ENCODE data around the gene SLC16A1.
"Not testable (repeated sequence)": the region's sequence is repeated elsewhere in the genome, so short reads cannot be mapped to it uniquely, and the experiment has no call there.

The SLC16A1 gene

DNA sequence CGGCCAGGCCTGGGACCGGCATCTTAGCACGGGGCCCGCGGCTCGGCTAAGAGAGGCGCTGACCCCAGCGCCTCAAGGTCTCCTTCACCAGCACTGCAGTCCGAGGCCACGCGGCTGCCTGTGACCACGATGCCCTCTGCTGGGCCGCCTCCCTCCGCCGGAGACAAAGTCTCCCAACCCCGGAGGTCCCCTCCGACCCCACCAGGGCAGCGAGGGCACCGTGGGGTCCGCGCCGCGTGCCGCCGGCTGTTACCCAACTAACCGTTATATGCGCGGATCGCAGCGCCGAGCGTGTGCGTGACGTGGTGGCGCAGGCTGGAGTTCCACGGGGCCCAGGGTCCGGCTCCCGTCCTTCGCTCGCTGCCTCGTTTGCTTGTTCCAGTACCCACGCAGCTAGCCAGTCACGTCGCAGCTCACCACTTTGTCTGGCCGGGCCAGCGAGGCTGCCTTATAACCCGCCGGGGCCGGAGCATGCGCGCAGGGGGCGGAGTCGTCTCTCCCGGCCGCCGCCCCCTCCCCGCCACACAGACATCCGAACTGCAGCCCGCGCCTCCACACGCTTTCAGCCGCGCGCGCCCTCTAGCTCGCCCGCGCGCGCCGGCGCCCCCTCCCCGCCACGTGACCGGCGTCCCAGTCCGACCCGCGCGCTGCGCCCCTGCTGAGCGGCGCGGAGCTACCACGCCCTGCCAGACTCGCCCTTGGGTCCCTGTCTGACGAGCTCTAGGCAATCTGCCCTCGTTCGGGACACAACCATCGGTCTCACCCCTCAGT, at the start of gene SLC16A1:
SLC16A1 (minus strand) TSS at position 424 of the 771 bp plus-strand sequence. CDS start 26,888 bp downstream, outside the sequence.
- peak; percentile 45 to 98 (median 91) for DNase-seq

- no peak for DNase-seq
Observed at GRCh38 chr1:113003751-113004690, 48.0 kb upstream of the SLC16A1 start.

DNA sequence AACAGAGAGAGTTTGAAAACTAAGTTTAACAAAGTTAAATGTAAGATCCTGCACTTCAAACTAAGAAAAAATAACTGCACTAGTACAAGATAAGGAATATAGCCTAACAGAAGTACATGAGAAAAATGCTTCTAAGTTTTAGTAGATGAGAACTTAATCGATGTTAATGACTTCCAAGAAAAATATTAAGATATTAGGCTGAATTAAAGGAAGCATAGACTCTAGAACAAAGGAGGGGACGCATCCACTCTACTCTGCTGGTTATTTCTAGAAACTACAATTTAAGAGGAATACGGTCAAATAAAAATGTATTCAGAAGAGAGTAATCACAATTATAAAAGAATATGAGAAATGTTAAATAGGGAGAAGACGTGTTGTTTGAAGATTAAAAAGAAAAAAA, 46.3 kb upstream of the SLC16A1 start:
- no peak for DNase-seq

GRCh38 chr1:112998592-112999235, 42.7 kb upstream of the SLC16A1 start:
- peak in 5 of 14 donors; percentile 11 to 32 (median 17) for DNase-seq

DNA sequence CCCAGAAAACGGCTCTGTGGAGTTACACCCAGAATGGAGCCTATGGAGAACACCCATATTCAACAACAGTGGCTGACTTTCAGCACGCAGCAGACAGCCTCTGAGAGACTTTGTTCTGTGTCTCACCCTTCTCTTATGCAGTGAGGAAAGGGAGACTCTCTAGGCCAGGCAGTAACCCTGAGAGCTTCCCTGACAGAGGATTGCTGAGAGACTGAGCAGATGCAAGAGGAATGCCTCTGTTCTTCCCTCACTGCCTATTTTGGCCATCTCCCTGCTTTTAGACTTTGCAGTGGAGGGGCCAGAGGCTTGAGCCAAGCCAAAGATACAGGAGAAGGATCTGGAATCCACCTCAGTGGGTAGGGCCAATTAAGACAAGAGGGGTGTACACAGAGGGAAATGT, 41.8 kb upstream of the SLC16A1 start:
- DNase-seq, result peak in 1 of 14 donors; percentile 8

- no peak for DNase-seq
Observed at GRCh38 chr1:112995890-112996289, 39.9 kb upstream of the SLC16A1 start.

DNA sequence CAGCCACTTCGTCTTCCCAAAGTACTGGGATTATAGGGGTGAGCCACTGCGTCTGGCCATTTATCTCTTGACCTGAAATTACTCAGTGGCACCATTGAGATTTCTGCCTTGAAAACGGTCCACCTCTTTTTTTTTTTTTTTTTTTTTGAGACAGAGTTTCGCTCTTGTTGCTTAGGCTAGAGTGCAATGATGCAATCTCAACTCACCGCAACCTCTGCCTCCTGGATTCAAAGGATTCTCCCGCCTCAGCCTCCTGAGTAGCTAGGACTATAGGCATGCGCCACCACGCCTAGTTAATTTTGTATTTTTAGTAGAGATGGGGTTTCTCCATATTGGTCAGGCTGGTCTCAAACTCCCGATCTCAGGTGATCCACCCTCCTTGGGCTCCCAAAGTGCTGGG, 39.0 kb upstream of the SLC16A1 start:
- not testable (repeated sequence) for DNase-seq

GRCh38 chr1:112992780-112993179, 36.8 kb upstream of the SLC16A1 start:
- DNase-seq, result no peak

GRCh38 chr1:112991402-112992120, 35.6 kb upstream of the SLC16A1 start:
- DNase-seq, result no peak

DNA sequence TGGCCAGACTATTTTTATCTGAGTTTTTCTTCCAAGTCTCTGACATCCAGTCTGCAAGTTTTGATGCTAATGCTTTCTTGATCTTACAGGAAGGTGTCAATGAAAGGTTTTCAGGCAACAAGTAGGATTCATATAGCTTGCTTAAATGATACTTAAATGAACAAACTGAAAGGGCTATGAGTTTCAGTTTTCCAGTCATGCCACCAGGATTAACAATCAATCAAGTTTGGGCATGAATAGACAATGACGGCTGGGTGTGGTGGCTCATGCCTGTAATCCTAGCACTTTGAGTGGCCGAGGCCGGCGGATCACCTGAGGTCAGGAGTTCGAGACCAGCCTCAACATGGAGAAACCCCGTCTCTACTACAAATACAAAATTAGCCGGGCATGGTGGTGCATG, 34.3 kb upstream of the SLC16A1 start:
- no peak for DNase-seq

GRCh38 chr1:112988367-112988766, 32.4 kb upstream of the SLC16A1 start:
- no peak for DNase-seq

DNA sequence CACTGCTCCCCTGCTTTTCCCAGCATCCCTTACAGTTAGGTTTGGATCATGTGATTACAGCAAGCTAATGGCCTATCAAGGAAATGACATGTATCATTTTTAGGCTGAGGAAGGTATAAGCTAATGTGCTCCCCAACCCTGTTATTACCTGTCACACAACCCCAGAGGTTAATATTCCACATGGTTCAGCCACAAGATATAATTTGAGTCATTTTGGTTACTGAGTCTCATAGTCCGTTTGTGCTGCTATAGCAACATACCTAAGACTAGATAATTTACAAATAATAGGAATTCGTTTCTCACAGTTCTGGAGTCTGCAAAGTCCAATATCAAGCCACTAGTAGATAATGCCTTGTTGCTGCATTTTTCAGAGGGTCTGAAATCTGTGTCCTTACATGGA, 29.1 kb upstream of the SLC16A1 start:
- no peak for DNase-seq

DNA sequence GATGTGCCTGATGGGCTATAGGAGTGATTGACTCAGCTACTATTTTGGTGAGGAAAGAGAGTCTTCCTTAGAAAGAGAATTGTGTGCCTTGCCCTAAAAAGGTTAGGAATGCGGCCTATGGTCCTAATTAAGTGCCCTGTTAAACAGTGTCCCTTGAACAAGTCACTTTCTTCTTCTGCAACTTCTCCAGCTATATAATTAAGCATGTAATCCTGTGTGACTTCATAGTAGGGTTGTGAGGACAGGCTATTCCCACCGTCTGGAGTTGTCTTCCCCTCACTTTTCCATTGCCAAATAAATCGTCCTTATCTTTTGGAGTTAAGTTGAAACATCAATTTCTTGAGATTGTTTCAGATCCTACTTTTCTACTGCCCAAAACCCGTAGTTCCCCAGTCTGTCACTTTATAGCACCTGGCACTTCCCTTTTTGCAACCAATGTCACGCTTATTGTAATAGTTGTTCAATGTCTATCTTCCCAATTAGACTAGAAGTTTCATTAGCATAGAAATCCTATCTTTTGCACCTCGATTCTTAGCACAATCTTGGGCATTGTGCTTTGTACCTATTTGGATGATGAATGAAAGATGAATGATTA, 27.6 kb upstream of the SLC16A1 start:
- no peak for DNase-seq

DNA sequence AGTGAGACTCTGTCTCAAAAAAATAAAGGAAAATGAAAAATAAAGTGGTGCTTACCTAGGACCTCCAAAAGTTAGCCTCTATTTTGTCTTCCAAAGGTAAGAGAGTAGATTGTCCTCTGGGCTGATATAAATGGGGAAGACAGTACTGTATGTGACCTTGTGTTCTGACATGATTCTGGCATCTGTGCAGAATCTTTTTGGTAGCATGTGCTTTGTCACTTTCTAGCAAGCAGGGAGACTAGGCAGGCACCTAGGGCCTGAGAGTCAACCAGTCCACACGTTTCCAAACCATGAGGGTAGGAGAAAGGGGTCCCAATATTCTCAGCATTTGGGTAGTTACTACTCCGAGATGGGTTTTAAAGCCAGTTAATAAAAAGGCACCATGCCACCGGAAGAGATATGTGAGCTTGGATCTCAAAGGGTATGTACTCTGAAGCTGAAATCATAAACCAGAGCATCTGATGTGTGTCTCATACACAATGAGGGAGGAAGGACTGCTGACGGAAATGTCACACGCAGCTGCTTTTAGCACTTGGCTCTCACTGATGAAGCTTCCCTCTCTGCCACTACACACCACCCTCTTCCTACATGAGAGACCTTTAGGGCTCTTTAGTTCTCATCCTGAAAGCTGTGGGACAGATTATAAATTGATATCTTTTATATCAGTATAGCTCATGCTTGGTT, 27.0 kb upstream of the SLC16A1 start:
- DNase-seq, result no peak

DNA sequence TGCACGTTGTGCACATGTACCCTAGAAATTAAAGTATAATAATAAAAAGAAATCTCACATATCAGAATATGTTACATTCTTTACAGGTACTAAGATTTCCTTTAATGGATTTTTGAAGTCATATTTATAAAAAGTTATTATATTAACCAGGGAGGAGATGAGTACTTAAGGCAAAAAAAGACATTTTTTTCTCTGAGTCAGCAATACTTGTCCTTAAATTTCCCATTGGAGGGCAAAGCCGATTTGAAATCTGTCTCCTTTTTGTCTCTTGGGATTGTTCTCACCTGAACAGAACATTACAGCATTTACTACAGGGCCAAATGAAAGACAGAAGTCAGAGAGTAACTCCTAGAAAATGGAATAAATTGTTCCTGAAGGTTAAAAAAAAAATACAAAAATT, 26.3 kb upstream of the SLC16A1 start:
- DNase-seq, result no peak

GRCh38 chr1:112981834-112982233, 25.8 kb upstream of the SLC16A1 start:
- not testable (repeated sequence) for DNase-seq

GRCh38 chr1:112981426-112981825, 25.4 kb upstream of the SLC16A1 start:
- no peak for DNase-seq

GRCh38 chr1:112975336-112975735, 19.3 kb upstream of the SLC16A1 start:
- DNase-seq, result no peak

DNA sequence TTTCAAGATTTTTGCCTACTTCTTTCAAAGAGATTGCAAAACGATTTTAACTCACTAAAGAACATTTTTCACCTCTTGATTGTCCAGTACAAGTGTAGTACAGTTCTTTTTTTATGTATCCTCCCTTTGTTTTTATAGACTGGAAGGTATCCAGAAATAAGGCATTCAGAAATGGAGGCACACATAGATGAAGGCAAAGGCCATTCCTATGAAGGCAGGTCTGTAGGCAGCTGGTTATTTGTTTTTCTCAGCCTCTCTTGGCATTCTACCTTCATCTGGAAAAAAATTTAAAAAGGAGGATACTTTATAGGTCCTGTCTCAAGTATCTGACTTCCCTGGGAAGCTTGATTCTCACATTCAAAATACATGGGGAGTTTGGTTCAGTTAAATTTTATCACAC, 18.6 kb upstream of the SLC16A1 start:
- no peak for DNase-seq

DNA sequence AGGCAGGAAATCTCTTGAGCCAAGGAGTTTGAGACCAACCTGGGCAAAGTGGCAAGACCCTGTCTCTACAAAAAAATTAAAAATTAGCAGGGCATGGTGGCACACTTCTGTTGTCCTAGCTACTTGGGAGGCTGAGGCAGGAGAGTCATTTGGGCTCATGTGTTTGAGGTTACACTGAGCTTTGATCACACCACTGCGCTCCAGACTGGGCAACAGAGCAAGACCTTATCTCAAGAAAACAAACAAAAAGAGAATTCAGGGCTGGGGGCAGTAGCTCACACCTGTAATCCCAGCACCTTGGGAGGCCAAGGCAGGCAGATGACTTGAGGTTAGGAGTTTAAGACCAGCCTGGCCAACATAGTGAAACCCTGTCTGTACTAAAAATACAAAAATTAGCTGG, 17.8 kb upstream of the SLC16A1 start:
- no peak for DNase-seq

- no peak for DNase-seq
Observed at GRCh38 chr1:112971006-112971405, 15.0 kb upstream of the SLC16A1 start.
